ENCODE results near the gene TUT1. TPM values are rescaled to one million over a fixed set of nuclear protein-coding genes. Genes with fewer than 3 reads are reported as not detected.

The TUT1 gene
- total RNA-seq, 1 donor from 2014 or later, result 9.6 TPM

DNA sequence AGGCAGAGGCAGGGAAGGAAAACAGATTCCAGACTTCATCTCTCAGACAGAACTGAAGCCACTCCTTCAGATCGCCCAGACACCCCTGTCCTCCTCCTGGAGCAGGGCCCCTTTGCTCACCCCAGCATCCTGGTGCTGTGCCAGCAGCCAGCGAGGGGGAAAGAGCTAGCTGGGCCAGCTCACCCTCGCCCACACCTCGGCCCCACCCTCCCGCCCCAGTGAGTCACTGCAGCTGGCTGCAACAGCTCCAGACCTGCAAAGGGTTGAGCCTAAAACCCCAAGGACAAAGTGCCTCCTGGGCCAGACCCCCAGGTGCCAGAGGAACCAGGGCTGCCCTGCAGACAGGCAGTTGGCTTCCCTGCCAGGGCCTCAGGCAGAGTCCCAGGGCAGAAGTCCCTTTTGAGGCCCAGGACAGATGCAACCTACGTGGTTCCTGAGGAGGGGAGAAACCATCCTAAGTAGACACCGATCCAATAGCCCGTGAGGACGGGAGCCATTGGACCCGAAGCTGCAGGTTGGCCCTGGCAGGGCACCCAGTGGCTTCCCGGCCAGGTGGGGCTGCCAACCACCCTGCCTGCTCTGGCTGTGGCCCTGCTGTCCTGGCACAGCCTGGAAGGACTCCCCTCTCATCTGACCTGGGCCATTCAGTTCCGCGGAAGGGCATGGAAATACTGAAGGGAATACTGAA lies 51.9 kb downstream of the TUT1 start:
- peaks cover 84% of the 10 kb centered on the region for H3K4me1 Mint-ChIP-seq (ENCODE audit: low read depth)
- peaks cover 11% of the 10 kb centered on the region for H3K36me3 Mint-ChIP-seq (ENCODE audit: low read depth)
- TF ChIP-seq, protein P1, sequence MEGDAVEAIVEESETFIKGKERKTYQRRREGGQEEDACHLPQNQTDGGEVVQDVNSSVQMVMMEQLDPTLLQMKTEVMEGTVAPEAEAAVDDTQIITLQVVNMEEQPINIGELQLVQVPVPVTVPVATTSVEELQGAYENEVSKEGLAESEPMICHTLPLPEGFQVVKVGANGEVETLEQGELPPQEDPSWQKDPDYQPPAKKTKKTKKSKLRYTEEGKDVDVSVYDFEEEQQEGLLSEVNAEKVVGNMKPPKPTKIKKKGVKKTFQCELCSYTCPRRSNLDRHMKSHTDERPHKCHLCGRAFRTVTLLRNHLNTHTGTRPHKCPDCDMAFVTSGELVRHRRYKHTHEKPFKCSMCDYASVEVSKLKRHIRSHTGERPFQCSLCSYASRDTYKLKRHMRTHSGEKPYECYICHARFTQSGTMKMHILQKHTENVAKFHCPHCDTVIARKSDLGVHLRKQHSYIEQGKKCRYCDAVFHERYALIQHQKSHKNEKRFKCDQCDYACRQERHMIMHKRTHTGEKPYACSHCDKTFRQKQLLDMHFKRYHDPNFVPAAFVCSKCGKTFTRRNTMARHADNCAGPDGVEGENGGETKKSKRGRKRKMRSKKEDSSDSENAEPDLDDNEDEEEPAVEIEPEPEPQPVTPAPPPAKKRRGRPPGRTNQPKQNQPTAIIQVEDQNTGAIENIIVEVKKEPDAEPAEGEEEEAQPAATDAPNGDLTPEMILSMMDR (IDR thresholded peaks at IDR 0.05), result no peak
- H3K4me3 Mint-ChIP-seq (ENCODE audit: unreplicated experiment), result peak overlapping the region; percentile 41
- DNase-seq (ENCODE audit: low spot score), result no peak
- no peaks in the 10 kb centered on the region for H3K9me3 Mint-ChIP-seq (ENCODE audit: low read depth)
- H3K27me3 Mint-ChIP-seq (ENCODE audit: low read depth), result no peaks in the 10 kb centered on the region
- H3K27ac Mint-ChIP-seq (ENCODE audit: unreplicated experiment), result peak overlapping the region; percentile 80

DNA sequence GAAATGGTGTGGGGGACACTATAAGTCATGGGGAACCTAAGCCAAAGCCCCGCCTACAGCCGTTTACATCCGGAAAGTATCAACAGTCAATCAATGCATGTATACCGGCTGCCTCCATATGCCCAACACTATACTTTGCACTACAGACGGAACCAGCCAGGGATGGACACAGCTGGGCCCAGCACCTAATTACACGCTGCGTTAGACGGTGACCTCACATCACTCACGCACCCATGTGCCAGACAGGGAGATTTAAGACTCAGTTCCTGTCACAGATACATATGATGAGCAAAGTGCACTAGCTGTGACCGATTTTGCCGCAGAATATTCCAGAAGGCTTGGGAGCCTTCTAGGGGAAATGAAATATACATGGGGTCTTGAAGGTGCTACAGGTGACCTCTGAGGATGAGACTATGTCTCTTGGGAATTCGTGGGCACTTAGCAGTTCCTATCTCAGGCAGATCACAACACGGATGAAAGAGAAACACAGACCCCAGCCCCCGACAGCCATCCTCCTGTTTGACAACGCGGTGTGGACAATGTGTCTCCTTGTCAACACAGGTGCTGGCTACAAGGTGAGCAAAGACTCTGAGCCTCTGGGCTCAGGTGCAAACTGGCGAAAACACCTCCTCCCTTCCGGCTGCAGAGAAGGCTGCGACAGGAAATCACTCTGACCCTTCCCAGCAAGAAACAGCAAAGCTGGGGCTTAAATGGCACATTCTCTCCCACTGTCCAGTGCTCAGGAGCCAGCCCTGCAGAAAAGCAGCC lies 52.7 kb downstream of the TUT1 start:
- TF ChIP-seq, protein P1 (IDR thresholded peaks at IDR 0.05), result no peak
- Mint-ChIP-seq H3K36me3 (ENCODE audit: low read depth) (peaks cover 15% of the 10 kb centered on the region), H3K9me3 (ENCODE audit: low read depth) (no peaks in the 10 kb centered on the region), H3K4me3 (ENCODE audit: unreplicated experiment) (peak overlapping the region; percentile 41), H3K27me3 (ENCODE audit: low read depth) (no peaks in the 10 kb centered on the region), H3K4me1 (ENCODE audit: low read depth) (peaks cover 77% of the 10 kb centered on the region), H3K27ac (ENCODE audit: unreplicated experiment) (peak overlapping the region; percentile 80)
- DNase-seq (ENCODE audit: low spot score), result no peak

DNA sequence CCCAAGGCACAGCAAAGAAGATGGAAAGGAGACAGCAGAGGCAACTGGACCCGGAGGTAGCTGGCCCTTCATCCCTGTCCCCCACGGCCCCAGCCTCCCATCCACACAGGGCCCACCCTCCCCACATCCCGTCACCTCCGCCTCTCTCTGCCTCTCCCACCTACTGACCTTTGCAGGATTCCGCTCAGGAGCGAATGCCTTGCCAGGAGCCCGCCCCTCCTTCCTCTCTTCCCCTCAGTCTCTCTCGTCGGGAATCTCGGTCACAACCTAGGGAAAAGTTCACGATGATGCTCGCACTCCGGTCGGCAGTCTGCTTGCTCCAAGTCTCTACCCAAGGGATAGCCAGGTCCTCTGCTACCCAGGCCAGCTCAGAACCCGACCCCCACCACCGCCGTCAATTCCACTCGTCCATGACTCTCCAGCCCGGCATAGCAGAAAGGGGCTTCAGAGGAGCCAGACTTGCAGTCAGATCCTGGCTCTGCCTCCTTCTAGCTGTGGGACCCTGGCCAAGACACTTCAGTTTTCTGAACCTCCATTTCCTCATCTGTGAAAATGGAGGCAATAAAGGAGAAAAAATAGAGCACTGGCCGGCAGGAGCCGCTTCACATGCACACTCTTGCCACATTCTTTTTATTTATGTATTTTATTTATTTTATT lies 54.9 kb downstream of the TUT1 start:
- Mint-ChIP-seq H3K4me3 (ENCODE audit: unreplicated experiment) (no peak overlapping the region), H3K27me3 (ENCODE audit: low read depth) (no peaks in the 10 kb centered on the region), H3K27ac (ENCODE audit: unreplicated experiment) (peak overlapping the region; percentile 66), H3K9me3 (ENCODE audit: low read depth) (no peaks in the 10 kb centered on the region), H3K36me3 (ENCODE audit: low read depth) (peaks cover 31% of the 10 kb centered on the region), H3K4me1 (ENCODE audit: low read depth) (peaks cover 55% of the 10 kb centered on the region)
- TF ChIP-seq, protein P1 (IDR thresholded peaks at IDR 0.05), result no peak
- no peak for DNase-seq (ENCODE audit: low spot score)

DNA sequence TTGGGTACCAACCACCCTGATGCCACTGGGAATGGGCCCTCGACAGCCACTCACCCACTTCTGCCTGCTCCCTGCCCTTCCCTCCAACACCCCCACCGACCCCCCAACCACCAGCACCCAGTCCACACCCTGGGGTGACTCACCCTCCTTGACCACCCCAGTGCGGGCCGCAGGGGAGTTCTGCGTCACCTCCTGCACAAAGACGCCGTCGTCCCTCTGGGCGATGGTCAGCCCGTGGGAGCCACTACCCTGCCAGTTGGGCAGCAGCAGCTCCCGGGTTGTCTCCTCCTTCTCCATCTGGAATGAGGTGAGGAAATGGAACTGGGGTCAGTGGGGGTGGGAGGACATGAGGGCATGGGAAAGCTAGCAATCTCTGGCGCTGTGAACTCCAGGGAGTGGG lies 55.5 kb downstream of the TUT1 start:
- TF ChIP-seq, protein P1 (IDR thresholded peaks at IDR 0.05), result no peak

More for the DNA sequence above, 55.5 kb downstream of the TUT1 start:
- H3K27me3 Mint-ChIP-seq (ENCODE audit: low read depth), result no peaks in the 10 kb centered on the region
- DNase-seq (ENCODE audit: low spot score), result no peak
- H3K36me3 Mint-ChIP-seq (ENCODE audit: low read depth), result peaks cover 38% of the 10 kb centered on the region
- peaks cover 48% of the 10 kb centered on the region for H3K4me1 Mint-ChIP-seq (ENCODE audit: low read depth)
- H3K4me3 Mint-ChIP-seq (ENCODE audit: unreplicated experiment), result no peak overlapping the region
- no peaks in the 10 kb centered on the region for H3K9me3 Mint-ChIP-seq (ENCODE audit: low read depth)
- no peak overlapping the region for H3K27ac Mint-ChIP-seq (ENCODE audit: unreplicated experiment)
